Gastrocnemius medialis (tissue), 4 donors: ENCODE results near the gene TMEM131L. TPM values are rescaled to one million over a fixed set of nuclear protein-coding genes. Genes with fewer than 3 reads are reported as not detected.
A peak's percentile ranks its signal among the peaks of the same experiment; 100 is the strongest.

Source experiments
- ATAC-seq, 2 donors: fragments of 150-250 bp; one replicate each; pipeline ENCODE4 v1.9.1; 2016
- DNase-seq, 2 donors: peaks; one replicate each; pipeline ENCODE4 v3.0.0-alpha.2; 2019
- H3K27ac ChIP-seq, 4 donors: fragments of 200-600 bp; sonication (generic); 1 replicate in 1 of 4; 2 replicates in 3 of 4; pipeline ENCODE4 v1.5.1; 2016 to 2018; ENCODE audit warnings: mild to moderate bottlenecking in 2 of 4, moderate library complexity in 1 of 4
- H3K27me3 ChIP-seq, 3 donors: fragments of 200-600 bp; sonication (generic) in 2 of 3; 1 replicate in 1 of 3; 2 replicates in 2 of 3; pipeline versions ENCODE4 v1.5.1 to v1.6.0; 2016 to 2019; ENCODE audit warnings: mild to moderate bottlenecking in 1 of 3, moderate library complexity in 1 of 3
- H3K36me3 ChIP-seq, 2 donors: fragments of 200-600 bp; sonication (generic) in 1 of 2; one replicate each; pipeline ENCODE4 v1.5.1; 2017 to 2018
- H3K4me1 ChIP-seq, 2 donors: fragments of 200-600 bp; sonication (generic) in 1 of 2; one replicate each; pipeline ENCODE4 v1.5.1; 2016 to 2017; ENCODE audit warnings: mild to moderate bottlenecking in 2 of 2
- H3K4me3 ChIP-seq, 4 donors: fragments of 200-600 bp; sonication (generic) in 3 of 4; 1 replicate in 1 of 4; 2 replicates in 3 of 4; pipeline ENCODE4 v1.5.1; 2016 to 2019; ENCODE audit warnings: mild to moderate bottlenecking in 2 of 4
- H3K9me3 ChIP-seq, 3 donors: fragments of 200-600 bp; sonication (generic) in 2 of 3; 1 replicate in 1 of 3; 2 replicates in 2 of 3; pipeline ENCODE4 v1.5.1; 2016 to 2019
- POLR2A ChIP-seq, 2 donors: fragments of 450-650 bp; IDR thresholded peaks; one replicate each; pipeline ENCODE4 v1.6.1; 2017; ENCODE audit warnings: antibody characterized with exemption in 2 of 2, mild to moderate bottlenecking in 2 of 2, moderate library complexity in 2 of 2
- in situ Hi-C, 4 donors: fragments of 200-750 bp; cut with MboI; loops; one replicate each; pipeline versions ENCODE4 v1.15.0 to v1.8.0; 2017; ENCODE audit warnings: low sequenced_read_pairs in 4 of 4
- intact Hi-C: fragments of 100-400 bp; cut with DNase I; formaldehyde crosslinking; loops from one replicate; pipeline ENCODE4 v1.15.1; 2023; ENCODE audit warnings: low total_unique reads
- total RNA-seq, 4 donors: library from RNA; depleted of rRNA; stranded (reverse); fragments of >200 nt; gene quantifications; one replicate each; pipeline versions ENCODE4 v1.1.0 to v1.2.3, GENCODE V29; 2016
- TF ChIP-seq, protein P1 (sequence below), 5 experiments: fragments of 450-650 bp in 3 of 5; fragments of 200-600 bp in 2 of 5; sonication (generic) in 2 of 5; IDR thresholded peaks in 4 of 5; conservative IDR thresholded peaks in 1 of 5; 1 replicate in 4 of 5; 2 replicates in 1 of 5; pipeline ENCODE4 v1.5.1; 2016 to 2019; ENCODE audit warnings: antibody characterized with exemption in 5 of 5, mild to moderate bottlenecking in 3 of 5, moderate library complexity in 3 of 5

Gene TMEM131L
- total RNA-seq, 4 donors from 2014 or later, result 4.6 to 21.4 (median 9.5) TPM

DNA sequence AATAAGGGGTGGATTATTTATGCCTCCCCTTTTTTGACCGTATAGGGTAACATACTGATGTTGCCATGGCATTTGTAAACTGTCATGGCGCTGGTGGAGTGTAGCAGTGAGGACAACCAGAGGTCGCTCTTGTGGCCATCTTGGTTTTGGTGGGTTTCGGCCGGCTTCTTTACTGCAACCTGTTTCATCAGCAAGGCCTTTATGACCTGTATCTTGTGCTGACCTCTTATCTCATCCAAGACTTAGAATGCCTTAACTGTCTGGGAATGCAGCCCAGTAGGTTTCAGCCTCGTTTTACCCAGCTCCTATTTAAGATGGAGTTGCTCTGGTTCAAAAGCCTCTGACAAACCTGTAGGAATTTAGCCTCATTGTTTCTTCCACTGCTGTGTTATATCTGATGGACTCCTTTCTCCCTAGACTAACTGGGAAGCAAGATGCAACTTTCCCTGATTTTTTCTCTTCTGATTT is 71.4 kb downstream of the TMEM131L start:
- no peaks in the 10 kb centered on the region for H3K36me3 ChIP-seq
- DNase-seq (no peak), ATAC-seq (no peak)
- TF ChIP-seq POLR2A (IDR thresholded peaks at IDR 0.05), result no peak
- TF ChIP-seq, protein P1, sequence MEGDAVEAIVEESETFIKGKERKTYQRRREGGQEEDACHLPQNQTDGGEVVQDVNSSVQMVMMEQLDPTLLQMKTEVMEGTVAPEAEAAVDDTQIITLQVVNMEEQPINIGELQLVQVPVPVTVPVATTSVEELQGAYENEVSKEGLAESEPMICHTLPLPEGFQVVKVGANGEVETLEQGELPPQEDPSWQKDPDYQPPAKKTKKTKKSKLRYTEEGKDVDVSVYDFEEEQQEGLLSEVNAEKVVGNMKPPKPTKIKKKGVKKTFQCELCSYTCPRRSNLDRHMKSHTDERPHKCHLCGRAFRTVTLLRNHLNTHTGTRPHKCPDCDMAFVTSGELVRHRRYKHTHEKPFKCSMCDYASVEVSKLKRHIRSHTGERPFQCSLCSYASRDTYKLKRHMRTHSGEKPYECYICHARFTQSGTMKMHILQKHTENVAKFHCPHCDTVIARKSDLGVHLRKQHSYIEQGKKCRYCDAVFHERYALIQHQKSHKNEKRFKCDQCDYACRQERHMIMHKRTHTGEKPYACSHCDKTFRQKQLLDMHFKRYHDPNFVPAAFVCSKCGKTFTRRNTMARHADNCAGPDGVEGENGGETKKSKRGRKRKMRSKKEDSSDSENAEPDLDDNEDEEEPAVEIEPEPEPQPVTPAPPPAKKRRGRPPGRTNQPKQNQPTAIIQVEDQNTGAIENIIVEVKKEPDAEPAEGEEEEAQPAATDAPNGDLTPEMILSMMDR (IDR thresholded peaks at IDR 0.05 in 4 of 5, conservative IDR thresholded peaks at IDR 0.05 in 1 of 5), result no peak
- no peaks in the 10 kb centered on the region for H3K27me3 ChIP-seq
- H3K4me1 ChIP-seq, result peaks cover 77 to 81% of the 10 kb centered on the region in 2 donors
- intact Hi-C loops, result no loop called here
- in situ Hi-C loops, result no loop called here
- H3K4me3 ChIP-seq, result no peak overlapping the region
- peak overlapping the region in 3 of 4 donors; percentile 67 to 88 (median 86) for H3K27ac ChIP-seq
- no peaks in the 10 kb centered on the region for H3K9me3 ChIP-seq

GRCh38 chr4:153538487-153539357 is 72.6 kb downstream of the TMEM131L start:
- H3K27ac ChIP-seq, result peak overlapping the region; percentile 67 to 88 (median 79)
- H3K4me1 ChIP-seq, result peaks cover 65 to 71% of the 10 kb centered on the region in 2 donors
- TF ChIP-seq, protein P1 (IDR thresholded peaks at IDR 0.05 in 4 of 5, conservative IDR thresholded peaks at IDR 0.05 in 1 of 5), result no peak
- TF ChIP-seq POLR2A (IDR thresholded peaks at IDR 0.05), result no peak
- H3K36me3 ChIP-seq, result no peaks in the 10 kb centered on the region
- no peaks in the 10 kb centered on the region for H3K27me3 ChIP-seq
- in situ Hi-C loops (no loop called here), intact Hi-C loops (no loop called here)
- peak; percentile 50 to 64 for ATAC-seq
- H3K4me3 ChIP-seq, result peak overlapping the region; percentile 16 to 48 (median 42)
- no peaks in the 10 kb centered on the region for H3K9me3 ChIP-seq
- peak in 1 of 2 donors; percentile 47 for DNase-seq

DNA sequence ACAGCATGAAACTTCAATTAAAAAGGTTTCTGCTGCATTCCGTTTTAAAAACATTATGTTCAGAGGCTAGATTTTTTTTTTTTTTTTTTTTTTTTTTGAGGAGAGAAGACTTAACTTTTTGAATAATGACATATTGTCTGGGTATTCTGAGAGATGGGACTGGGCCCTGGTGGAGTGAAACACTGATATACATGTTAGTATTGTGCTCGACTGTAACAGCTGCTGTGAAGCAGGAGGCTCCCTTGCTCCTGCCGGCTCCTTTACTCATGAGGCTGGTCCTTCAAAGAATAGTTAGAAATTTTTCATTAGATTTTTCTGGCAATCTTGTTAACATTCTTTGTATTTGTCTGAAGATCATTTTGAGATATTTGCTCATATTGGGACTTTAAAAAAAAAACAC is 73.3 kb downstream of the TMEM131L start:
- Histone ChIP-seq H3K27me3 (no peaks in the 10 kb centered on the region), H3K4me3 (no peak overlapping the region), H3K27ac (peak overlapping the region; percentile 67 to 88 (median 79)), H3K4me1 (peaks cover 66 to 72% of the 10 kb centered on the region in 2 donors), H3K9me3 (no peaks in the 10 kb centered on the region), H3K36me3 (no peaks in the 10 kb centered on the region)
- intact Hi-C loops, result no loop called here
- no peak for DNase-seq
- TF ChIP-seq, protein P1 (IDR thresholded peaks at IDR 0.05 in 4 of 5, conservative IDR thresholded peaks at IDR 0.05 in 1 of 5), result no peak
- no peak for TF ChIP-seq POLR2A (IDR thresholded peaks at IDR 0.05)
- ATAC-seq, result peak; percentile 29 to 52
- in situ Hi-C loops, result no loop called here

GRCh38 chr4:153541456-153542096 is 75.4 kb downstream of the TMEM131L start:
- Histone ChIP-seq H3K4me3 (no peak overlapping the region), H3K27ac (peak overlapping the region; percentile 46 to 88 (median 76)), H3K27me3 (no peaks in the 10 kb centered on the region), H3K4me1 (peaks cover 61 to 69% of the 10 kb centered on the region in 2 donors), H3K9me3 (no peaks in the 10 kb centered on the region), H3K36me3 (no peaks in the 10 kb centered on the region)
- intact Hi-C loops, result loop anchor here (1.0 kb wide), 1 partner anchor 33 kb away; no protein-coding TSS in a partner anchor
- no peak for TF ChIP-seq POLR2A (IDR thresholded peaks at IDR 0.05)
- TF ChIP-seq, protein P1 (IDR thresholded peaks at IDR 0.05 in 4 of 5, conservative IDR thresholded peaks at IDR 0.05 in 1 of 5), result no peak
- ATAC-seq (no peak), DNase-seq (no peak)
- in situ Hi-C loops, result no loop called here
